GM21619 (cell line): ENCODE measurements around the gene SLC2A1.

Experiments used
- ATAC-seq: cut with Tn5 transposase; IDR thresholded peaks from one replicate; pipeline ENCODE4 v1.9.1; 2021; ENCODE audit not compliant: unreplicated experiment

The SLC2A1 gene

DNA sequence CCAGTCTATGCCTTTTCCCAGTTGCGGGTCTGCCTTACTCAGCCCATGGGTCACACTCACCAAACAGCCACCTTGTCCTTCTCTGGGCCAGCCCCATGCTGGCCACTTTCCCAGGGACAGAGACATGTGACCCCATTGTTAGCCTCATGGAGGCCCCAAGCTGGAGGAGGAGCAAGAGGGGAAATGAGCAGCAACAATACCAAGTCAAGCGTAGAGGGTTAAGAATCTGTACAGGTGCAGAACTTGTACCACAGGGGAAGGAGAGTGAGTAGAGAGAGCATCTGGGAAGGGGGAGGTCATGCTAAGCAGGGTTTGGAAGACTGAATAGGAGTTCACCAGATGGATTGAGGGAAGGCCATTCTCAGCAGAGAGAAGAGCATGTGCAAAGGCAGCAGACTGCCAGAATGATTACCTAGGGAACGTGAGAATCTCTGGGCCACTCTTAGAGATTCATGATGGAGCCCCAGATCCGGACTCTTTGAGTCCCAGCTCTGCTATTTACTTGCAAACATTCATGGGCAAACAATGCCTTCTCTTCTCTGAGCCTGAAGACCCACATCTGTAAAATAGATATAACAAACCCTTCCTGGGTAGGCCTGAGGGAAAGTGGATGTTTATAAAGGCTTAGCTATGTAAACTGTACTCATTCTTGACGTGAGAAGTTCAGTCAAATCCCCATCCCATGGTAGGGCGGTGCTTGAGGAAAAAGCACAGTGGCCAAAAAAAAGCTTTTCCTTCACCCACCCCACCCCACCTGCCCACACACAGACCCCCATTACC is 2.8 kb upstream of the SLC2A1 start:
- ATAC-seq: no peak

DNA sequence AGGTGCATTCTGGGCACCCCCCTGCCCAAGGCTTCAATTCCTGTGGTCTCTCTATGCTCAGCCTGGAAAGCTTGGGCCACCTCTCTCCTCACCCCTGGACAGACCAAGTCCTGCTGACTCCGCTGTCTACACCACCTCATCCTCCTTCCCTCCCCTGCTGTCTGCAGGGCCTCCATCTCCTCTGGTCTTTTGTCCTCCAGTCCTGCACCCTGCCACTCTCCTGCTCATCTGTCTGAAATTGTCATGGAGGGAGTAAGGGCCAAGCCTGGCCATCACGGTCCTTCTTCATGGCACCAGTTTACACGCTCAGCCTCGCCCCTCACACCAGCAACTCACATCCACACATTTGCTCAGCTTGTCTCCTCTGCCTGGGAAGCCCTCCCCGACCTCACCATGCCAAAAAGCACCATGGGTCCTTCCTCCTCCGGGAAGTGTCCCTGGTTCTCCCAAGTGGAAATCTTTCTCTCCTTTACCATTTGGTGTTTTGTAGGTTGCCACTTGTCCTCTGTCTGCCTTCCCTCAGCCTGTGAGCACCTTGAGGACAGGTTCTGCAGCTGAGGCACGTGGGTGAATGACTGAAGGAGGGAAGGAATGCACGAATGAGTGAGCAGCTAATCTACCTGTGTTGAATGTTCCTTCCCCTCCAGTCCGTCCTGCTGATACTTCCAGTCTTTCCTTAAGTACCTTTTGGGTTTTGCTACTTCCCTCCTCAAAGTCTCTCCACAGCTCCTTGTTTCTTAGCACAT is 2.1 kb upstream of the SLC2A1 start:
- no peak for ATAC-seq

DNA sequence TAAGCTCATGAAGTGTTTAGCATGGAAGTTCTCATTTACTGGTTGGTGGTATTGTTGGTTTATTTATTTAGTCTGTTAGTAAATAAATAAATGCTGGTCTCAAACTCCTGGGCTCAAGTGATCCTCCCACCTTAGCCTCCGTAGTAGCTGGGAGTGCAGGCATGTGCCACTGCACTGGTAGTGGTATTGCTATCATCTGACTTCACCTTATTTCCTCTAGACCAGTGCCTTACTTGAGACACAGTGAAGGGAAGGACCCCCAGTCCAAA is 1.4 kb upstream of the SLC2A1 start:
- no peak for ATAC-seq

DNA sequence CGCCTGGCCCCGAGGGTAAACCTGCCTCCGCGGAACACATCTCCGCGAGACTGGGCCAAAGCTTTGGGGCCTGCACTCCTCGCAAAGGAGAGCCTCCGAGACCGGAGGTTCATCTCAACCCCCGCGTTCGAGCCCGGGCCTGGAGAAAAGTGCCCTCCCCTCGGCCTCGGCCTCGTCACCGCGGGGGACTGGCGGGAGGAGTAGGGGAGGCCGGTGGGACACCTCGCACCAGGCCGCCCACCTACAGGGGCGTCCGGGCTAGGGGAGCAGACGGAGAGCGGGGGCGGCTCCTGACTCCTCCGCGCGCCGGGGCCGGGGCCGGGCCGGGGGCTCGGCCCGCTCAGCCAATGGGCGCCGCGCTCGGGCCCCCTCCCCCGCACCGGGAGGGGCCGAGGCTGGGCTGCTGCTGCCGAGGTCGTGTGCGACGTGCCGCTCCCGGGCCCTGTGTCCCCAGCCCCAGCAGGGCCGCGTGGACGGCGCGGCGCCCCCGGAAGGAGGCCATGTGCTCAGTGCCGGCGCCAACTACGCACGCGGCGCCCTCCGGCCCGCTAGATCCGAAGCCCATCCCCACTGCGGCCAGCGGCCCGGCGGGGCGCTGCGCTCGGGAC is 684 bp downstream of the SLC2A1 start:
- peak; percentile 45 for ATAC-seq

DNA sequence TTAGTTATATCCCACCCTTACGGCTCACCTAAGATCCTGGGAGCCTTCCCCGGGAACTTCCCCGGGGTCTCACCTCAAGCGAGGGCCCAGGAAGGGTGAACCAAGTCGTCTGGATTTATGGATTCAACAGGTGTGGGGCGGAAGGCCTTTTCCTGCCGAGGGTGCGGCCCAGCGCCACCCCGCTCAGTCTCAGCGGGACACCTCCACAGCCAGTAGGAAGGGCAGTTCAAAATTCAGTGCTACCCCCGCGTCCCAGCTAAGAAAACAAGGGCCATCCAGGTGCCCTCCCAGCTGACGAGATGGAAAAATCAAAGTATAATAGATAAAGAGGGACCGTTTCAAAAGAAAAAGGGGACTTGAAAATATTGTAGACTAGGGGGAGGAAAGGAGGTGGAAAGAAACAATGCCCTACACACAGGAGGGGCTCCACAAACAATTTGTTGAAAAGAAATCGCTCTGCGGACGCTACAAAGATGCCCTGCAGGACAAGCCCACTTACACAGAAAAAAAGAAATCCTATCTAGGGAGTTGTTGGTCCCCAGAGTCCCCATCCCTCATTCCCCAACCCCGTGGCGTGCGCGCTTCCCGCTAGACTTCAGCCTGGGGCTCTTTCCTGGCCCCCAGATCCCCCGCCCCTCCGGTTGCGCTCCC is 1.3 kb downstream of the SLC2A1 start:
- ATAC-seq: no peak

DNA sequence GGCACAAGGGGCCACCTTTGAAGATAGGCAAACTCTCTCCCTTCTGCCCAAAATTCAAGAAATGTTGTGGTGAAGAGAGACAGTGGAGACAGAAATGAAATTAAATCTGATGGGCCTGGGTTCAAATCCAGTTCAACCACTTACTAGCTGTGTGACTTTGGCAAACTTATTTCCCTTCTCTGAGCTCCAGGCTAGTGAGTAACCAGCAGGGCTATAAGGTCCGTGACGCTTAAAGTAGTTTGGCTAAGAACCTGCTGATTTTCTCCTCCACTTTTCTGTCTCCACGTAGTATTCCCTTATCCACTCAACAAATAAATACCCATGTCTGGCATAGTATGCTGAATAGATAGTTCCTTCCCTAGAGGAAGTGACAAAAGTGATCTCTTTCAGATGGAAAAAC is 1.9 kb downstream of the SLC2A1 start:
- ATAC-seq: no peak

DNA sequence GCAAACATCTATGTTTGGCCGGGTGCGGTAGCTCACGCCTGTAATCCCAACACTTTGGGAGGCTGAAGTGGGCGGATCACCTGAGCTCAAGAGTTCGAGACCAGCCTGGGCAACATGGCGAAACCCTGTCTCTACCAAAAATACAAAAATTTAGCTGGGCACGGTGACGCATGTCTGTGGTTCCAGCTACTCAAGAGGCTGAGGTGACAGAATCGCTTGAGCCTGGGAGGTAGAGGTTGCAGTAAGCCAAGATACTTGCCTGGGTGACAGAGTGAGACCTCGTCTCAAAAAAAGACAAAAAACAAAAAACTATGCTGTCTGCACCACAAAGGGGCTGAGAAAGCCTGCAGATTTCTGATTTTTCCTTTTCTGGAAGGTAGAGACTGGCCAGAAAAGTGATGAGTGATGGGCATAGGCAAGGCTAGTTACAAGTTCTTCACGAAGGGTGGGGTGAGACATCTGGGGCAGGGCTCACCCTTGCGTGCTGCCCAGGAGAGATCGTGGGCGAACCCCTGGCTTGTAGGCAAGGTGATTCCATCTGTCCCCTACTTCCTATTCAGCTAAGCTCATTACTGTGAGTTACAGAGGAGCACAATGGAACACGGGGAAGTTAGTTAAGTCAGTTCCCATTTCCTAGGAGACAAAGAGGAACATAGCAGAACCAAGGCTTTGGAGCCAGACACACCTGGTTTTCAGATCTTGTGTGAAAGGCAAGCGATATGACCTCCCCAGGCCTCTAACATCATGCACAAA is 3.2 kb downstream of the SLC2A1 start:
- no peak for ATAC-seq

DNA sequence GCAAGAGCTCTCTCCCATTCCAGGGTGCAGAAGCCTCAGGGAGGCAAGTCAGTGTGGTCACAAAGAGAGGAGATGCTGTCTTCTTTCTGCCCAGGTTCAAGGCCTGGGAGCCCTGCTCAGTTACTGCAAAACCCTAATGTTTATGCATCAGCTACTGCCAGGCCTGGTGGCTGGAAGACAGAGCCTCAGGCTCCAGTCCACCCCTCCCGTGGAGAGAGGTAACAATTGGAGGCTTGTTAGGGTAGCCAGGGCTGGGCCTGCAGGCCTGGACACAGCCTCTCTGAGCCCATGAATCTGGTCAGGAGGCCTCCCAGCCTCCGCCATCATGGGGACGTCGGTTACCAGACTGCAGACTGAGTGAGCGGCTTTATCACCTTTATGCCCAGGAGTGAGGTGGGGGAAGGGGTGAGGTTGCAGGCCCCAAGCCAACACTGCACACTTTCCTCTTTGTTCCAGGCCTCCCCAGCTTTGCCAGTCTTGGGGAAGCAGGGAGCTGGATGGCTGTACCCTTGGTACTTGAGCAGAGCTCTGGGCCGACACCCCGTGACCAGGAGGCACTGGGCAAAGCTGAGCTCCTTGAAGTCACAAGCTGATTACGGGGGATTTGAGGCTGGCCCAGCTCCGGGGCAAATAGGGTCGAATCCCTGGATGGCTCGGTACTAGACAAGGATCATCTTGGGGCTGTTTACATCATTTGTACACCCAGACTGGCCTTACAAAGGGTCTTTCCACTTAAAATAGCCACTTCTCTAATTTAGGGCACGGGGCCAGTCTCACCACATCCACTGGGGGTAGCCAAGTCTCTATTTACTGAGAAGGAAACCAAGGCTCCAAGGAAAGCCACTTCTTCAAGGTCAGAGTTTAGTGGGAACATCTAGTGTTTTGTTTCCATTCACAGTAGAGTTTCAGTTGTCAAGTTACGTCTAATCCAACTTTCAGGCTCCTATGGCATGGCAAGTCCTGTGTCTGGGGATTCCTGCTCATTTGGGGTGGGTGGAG is 5.2 kb downstream of the SLC2A1 start:
- no peak for ATAC-seq

DNA sequence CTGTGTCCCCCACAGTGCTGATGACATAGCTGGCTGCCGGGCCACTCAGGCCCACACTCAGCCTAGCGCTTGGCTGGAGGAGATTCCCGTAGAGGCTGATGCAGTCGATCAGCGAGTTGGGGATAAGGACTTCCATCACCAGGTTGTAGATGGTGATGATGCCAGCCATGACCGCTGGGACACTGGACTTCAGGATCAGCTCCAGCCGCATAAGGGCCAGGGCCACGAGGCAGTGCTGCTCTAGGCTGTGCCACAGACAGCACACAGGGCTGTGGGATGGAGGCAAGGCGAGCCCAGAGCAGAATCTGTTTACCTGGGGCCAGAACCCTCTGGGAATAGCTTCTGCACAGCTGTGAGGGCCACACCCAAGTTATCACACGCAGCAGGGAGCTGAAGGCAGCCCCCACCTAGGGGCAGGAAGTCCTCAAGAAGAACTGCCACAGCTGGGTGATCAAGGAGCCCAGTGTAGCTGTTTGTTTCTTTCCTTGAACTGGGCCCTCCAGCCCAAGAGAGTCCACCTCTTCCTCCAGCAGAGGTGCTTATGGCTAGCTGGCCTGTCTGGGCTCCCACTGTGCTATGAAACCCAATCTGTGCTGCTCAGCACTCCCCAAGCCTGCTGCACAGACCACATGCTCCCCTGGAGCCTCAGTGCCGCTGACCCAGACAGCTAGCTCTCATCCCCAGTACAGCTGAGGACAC is 6.2 kb downstream of the SLC2A1 start:
- peak; percentile 62 for ATAC-seq

DNA sequence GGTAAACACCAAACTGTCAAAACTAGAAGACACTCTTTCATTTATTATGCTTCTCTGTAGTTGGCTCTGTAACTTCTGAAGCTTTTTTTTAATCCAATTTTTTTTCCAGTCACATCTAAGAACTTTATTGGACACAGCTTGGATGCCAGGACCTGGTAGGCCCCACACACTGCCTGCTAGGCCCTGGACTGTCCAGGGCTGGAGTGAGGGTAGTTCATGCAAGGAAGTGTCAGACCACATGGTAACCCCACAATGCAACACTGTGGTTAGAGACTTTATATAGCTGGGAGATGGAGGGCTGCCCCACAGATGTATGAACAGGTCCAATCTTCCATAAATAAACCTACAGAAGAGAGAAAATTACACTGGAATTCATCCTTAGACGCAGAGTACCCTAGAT is 7.1 kb downstream of the SLC2A1 start:
- no peak for ATAC-seq

DNA sequence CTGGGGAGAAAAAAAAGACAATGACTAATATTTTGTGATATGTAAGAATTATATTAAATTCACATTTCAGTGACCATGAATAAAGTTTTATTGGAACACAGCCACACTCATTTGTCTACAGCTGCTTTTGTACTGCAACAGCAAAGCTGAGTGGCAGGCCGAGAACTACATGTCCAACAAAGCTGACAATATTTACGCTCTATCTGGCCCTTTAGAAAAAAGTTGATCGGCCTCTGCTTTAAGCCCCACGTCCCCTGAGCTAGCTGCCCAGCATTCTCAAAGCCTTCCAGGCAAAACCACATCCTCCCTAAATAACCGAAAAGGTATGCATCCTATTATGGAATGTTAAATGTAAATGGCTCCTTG is 8.6 kb downstream of the SLC2A1 start:
- ATAC-seq: no peak

DNA sequence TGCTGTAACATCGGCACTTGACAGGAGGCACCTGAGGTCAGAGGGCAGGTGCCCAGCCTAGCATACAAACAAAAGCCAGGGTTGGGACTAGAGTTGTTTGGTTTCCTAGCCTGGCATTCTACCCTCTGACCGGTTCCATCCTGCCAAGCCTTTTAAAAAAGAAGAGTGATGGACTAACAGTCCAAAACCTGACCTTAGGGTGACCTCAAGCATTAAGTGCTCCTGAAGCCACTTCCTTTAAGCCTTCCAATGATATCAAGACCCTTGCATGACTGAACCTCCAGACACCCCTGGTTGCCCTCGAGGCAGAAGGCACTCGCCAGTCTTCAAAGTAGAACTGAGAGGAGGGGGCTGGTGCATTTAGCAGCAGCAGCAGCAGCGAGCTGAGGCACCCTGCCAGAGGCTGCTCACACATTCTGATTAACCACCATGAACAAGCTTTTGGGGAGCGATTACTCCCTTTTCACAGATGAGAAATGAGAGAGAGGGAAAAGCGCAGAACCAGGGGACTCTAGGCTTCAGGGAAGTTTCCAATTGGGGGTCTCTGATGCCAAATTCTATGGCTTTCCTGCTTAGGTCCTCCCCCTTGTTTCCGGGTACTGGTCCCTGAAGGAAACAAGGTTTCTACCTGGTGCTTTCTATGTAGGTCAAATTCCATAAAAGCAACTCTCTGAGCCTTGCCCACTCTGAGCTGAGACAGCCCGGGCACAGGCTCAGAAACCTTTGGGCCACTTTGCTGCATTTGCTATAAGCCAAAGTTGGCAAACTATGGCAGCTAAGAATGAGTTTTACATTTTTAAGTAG is 9.2 kb downstream of the SLC2A1 start:
- no peak for ATAC-seq

DNA sequence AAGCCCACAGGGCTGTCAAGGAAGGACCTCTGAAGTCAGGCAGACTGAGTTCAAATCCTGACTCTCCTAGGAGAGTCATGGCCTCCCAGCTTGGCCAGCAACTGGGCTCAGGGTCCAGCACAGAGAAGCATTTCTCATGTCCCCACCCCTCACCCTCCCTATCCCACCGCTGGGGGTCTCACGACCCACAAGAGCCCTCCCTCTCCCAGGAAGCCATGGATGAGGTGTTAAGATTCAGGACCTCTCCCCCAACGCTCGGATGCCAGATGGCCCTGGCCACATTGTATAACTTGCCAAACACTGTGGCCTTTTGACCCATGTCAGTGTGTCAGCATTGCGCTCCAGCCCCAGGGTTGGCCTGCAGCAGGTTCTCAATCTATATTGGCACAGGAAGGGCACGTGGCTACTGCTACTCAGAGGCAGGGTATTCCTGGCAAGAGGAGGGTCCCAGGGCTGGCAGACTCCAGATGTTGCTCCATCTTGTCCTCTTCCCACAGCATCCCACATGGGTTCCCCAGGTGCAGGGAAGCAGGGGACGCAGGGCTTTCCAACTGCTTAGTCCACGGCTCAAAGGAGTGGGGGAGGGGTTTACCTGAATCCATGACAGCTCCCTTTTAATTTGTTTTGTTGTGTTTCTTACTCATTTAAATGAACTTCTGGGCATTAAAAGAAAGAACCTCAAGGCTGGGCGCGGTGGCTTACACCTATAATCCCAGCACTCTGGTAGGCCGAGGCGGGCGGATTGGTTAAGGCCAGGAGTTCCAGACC is 10.5 kb downstream of the SLC2A1 start:
- no peak for ATAC-seq

DNA sequence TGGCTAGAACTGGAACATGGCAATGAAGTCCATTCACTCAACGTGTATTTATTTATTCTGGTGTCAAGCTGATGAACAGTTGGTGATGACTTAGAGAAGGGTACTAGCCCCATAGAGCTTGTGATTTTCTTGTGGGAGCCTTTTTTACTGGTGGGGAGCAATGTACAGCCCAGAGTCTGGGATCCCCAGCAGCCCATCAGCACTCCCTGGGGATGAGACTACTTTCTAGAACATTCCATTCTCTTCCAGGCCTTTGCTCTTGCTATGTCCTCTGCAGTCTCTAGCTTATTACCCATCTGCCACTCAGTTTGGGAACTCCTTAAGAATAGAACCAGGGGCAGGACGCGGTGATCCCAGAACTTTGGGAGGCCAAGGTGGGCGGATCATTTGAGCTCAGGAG is 11.6 kb downstream of the SLC2A1 start:
- ATAC-seq: no peak

DNA sequence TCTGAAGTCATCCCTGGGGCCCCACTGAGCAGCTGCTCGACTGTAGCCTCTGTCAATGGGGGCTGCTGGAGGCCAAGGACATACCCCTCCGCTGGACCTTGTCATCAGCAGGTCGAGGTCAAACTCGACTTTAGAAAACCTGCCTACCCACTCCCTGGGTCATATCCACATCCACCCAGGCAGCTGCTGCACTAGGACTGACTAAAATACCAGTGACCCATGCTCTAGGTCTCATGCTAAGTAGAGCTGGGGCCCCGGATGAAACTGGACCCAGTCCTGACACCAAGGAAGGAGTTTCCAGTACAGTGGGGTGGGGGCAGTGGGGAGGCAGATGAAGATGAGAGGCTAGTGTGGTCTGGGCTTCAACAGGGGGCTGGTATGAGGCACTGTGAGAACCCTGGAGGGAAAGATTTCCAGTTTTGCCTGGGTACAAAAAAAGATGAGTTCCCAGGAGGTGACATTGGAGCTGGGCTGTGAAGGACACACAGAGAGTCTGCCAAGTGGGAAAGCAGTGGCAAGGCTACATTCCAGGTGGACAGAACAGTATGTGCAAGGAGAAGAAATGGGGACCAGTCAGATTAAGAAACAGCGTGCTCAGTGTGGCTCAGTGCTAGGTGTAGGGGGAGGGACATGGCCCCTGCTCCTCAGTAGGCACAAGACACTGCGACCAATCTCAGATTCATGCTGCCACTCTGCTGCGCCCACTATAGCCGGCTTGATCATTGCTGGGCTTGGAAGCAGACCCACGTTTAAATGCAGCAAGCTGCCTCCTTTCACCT is 12.4 kb downstream of the SLC2A1 start:
- no peak for ATAC-seq

DNA sequence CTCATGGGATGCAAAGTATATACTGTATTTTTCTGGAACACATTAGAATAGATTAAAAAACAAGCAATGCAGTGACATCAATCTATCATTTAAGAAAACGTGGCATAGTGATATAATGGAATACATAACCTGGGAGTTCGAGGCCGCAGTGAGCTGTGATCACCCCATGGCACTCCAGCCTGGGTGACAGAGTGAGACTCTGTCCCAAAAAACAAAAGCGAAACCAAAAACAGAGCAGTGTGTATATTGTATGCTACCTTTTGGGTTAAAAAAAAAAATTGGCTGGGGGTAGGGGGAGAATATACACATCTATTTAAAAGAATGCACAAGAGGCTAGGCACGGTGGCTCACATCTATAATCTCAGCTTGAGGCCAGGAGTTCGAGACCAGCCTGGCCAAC is 13.5 kb downstream of the SLC2A1 start:
- ATAC-seq: no peak

DNA sequence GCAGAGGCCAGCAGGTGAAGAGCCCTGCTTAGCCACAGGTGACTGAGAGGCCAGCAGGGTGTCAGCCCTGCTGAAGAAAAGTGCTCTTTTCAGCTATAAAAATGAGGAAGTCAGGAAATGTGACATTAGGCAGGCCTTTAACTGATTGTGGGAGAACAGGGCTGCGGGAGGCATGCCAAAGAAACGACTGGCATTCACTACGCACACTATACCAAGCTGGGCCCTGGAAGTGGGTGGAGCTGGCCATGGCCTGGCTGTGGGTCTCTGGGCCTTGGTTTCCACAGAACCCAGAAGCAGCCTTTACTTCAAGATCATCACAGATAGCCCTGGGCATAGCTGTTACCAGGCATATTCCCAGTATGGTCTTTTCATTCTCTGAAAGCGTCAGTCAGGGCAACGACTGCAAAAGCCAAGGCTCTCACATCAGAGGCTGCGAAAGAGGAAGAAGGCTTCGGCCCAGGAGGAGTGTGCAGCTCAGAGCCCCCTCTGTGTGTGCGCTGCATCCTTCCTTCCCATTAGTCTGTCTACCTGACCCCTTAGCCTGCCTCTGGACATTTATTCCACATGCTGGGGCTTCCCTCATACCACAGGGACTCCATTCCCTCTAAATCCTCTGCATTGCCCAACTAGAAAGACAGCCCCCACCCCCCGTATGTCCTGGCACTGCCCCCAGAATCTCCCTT is 14.3 kb downstream of the SLC2A1 start:
- ATAC-seq: no peak
